Stomach (tissue), 9 donors: Measurements from ENCODE around the gene SFRP5. TPM values are rescaled to one million over a fixed set of nuclear protein-coding genes. Genes with fewer than 3 reads are reported as not detected.

Source experiments
- DNase-seq, 2 donors: peaks; one replicate each; pipeline versions ENCODE4 v3.0.0 to v3.0.0-alpha.2; 2013 to 2019
- H3K27ac ChIP-seq, 5 donors: fragments of 200-600 bp in 4 of 5; sonication (generic) in 4 of 5; one replicate each; pipeline ENCODE4 v1.5.1; 2013 to 2019; ENCODE audit warnings: mild to moderate bottlenecking in 1 of 5, moderate library complexity in 1 of 5
- H3K27me3 ChIP-seq, 3 donors: fragments of 200-600 bp; sonication (generic); one replicate each; pipeline ENCODE4 v1.5.1; 2017 to 2019; ENCODE audit warnings: mixed run types in 1 of 3
- H3K36me3 ChIP-seq, 4 donors: fragments of 200-600 bp; sonication (generic); 1 replicate in 3 of 4; 2 replicates in 1 of 4; pipeline ENCODE4 v1.5.1; 2016 to 2019
- H3K4me1 ChIP-seq, 4 donors: fragments of 200-600 bp; sonication (generic); one replicate each; pipeline ENCODE4 v1.5.1; 2016 to 2019
- H3K4me3 ChIP-seq, 4 donors: fragments of 200-600 bp; sonication (generic) in 3 of 4; one replicate each; pipeline ENCODE4 v1.5.1; 2016 to 2019; ENCODE audit warnings: mild to moderate bottlenecking in 1 of 4
- H3K9me3 ChIP-seq, 4 donors: fragments of 200-600 bp; sonication (generic); one replicate each; pipeline ENCODE4 v1.5.1; 2016 to 2019
- CTCF ChIP-seq, 7 experiments: fragments of 450-650 bp in 4 of 7; fragments of 200-600 bp in 3 of 7; sonication (generic) in 3 of 7; IDR thresholded peaks; one replicate each; pipeline ENCODE4 v1.5.1; 2016 to 2019; ENCODE audit warnings: antibody characterized with exemption in 7 of 7, control low read depth in 2 of 7, mild to moderate bottlenecking in 1 of 7
- EP300 ChIP-seq: sonication (generic); formaldehyde crosslinking; IDR thresholded peaks from one replicate; pipeline ENCODE4 v1.6.1; 2017; ENCODE audit warnings: antibody characterized with exemption
- POLR2A ChIP-seq, 4 donors: fragments of 450-650 bp; IDR thresholded peaks; one replicate each; pipeline ENCODE4 v1.6.1; 2016; ENCODE audit warnings: antibody characterized with exemption in 4 of 4, control low read depth in 2 of 4, mild to moderate bottlenecking in 1 of 4, moderate library complexity in 1 of 4
- POLR2AphosphoS5 ChIP-seq, 3 donors: sonication (generic); formaldehyde crosslinking; IDR thresholded peaks; one replicate each; pipeline ENCODE4 v1.6.1; 2016; ENCODE audit warnings: antibody characterized with exemption in 3 of 3
- WGBS, 5 donors: extraction: QIAGEN DNeasy Blood & Tissue Kit in 3 of 5; methylation state at CpG; one replicate each; pipeline versions ENCODE4 v1.1.5 to v1.1.7; 2013 to 2018; 5-methylcytosine and 5-hydroxymethylcytosine counted together
- intact Hi-C: fragments of 100-400 bp; cut with DNase I; formaldehyde crosslinking; loops from one replicate; pipeline ENCODE4 v1.15.1; 2023; ENCODE audit warnings: low total_unique reads
- polyA plus RNA-seq, 3 donors: library from polyadenylated mRNA; stranded (reverse); fragments of 200-250 nt; gene quantifications; one replicate each; pipeline ENCODE4 v1.2.3, GENCODE V29; 2013
- total RNA-seq, 5 donors: library from RNA; depleted of rRNA; stranded (reverse); fragments of >200 nt; gene quantifications; one replicate each; pipeline versions ENCODE4 v1.1.0 to v1.2.3, GENCODE V29; 2014 to 2016
- donor health status: healthy with polysubstance abuse.
- donor health status: Bipolar disorder and iron deficiency.
- donor health status: healthy.

SFRP5 gene
- total and polyA plus RNA-seq, 8 donors = 0.45 to 8.4 (median 2.1) TPM; not detected in 1

GRCh38 chr10:97771055-97771891 lies 526 bp downstream of the SFRP5 start:
- Histone ChIP-seq H3K4me3 (peak overlapping the region; percentile 30 to 46 (median 33)), H3K4me1 (peaks cover 6 to 22% (median 19%) of the 10 kb centered on the region in 4 donors), H3K27ac (no peak overlapping the region), H3K9me3 (no peaks in the 10 kb centered on the region), H3K36me3 (no peaks in the 10 kb centered on the region), H3K27me3 (peaks cover 13 to 82% (median 37%) of the 10 kb centered on the region in 3 donors)
- intact Hi-C loops = no loop called here
- no peak for TF ChIP-seq POLR2AphosphoS5 (IDR thresholded peaks at IDR 0.05)
- TF ChIP-seq CTCF (IDR thresholded peaks at IDR 0.05) = no peak
- no peak for TF ChIP-seq POLR2A (IDR thresholded peaks at IDR 0.05)
- no peak for TF ChIP-seq EP300
- WGBS, 5 donors = 1% methylated on average over 30 to 90 of the region's 90 CpGs
- peak in 1 of 2 donors; percentile 54 for DNase-seq

- no peak for DNase-seq
- Histone ChIP-seq H3K4me1 (peaks cover 6 to 22% (median 19%) of the 10 kb centered on the region in 4 donors), H3K4me3 (no peak overlapping the region), H3K27ac (no peak overlapping the region), H3K9me3 (no peaks in the 10 kb centered on the region), H3K36me3 (no peaks in the 10 kb centered on the region), H3K27me3 (peaks cover 13 to 82% (median 37%) of the 10 kb centered on the region in 3 donors)
- 64 to 77% (median 73%) methylated on average over 5 of the region's 5 CpGs for WGBS, 5 donors
- TF ChIP-seq CTCF (IDR thresholded peaks at IDR 0.05) (no peak), POLR2A (IDR thresholded peaks at IDR 0.05) (no peak), EP300 (no peak), POLR2AphosphoS5 (IDR thresholded peaks at IDR 0.05) (no peak)
- intact Hi-C loops = no loop called here
Observed at GRCh38 chr10:97770255-97770654, 1.5 kb downstream of the SFRP5 start.

GRCh38 chr10:97768322-97769315 lies 3.2 kb downstream of the SFRP5 start:
- TF ChIP-seq POLR2AphosphoS5 (IDR thresholded peaks at IDR 0.05) = no peak
- TF ChIP-seq POLR2A (IDR thresholded peaks at IDR 0.05) = no peak
- no peak for TF ChIP-seq CTCF (IDR thresholded peaks at IDR 0.05)
- no peak for TF ChIP-seq EP300
- no peak overlapping the region for H3K27ac ChIP-seq
- H3K4me3 ChIP-seq = no peak overlapping the region
- intact Hi-C loops = no loop called here
- H3K36me3 ChIP-seq = no peaks in the 10 kb centered on the region
- 82 to 88% (median 85%) methylated on average over 8 to 9 of the region's 9 CpGs for WGBS, 5 donors
- no peaks in the 10 kb centered on the region for H3K9me3 ChIP-seq
- DNase-seq = no peak
- peaks cover 6 to 22% (median 19%) of the 10 kb centered on the region in 4 donors for H3K4me1 ChIP-seq
- peaks cover 13 to 67% (median 37%) of the 10 kb centered on the region in 3 donors for H3K27me3 ChIP-seq
